HG03097 (cell line): Measurements from ENCODE around the gene PKNOX2.
"Not testable (repeated sequence)": the region's sequence is repeated elsewhere in the genome, so short reads cannot be mapped to it uniquely, and the experiment has no call there.

Experiments used
- ATAC-seq: cut with Tn5 transposase; IDR thresholded peaks from one replicate; pipeline ENCODE4 v1.9.1; 2021; ENCODE audit not compliant: unreplicated experiment, low FRiP score

PKNOX2 gene

GRCh38 chr11:125201525-125202141, 37.1 kb downstream of the PKNOX2 start:
- ATAC-seq = no peak

GRCh38 chr11:125202362-125202880, 37.9 kb downstream of the PKNOX2 start:
- ATAC-seq = no peak

- no peak for ATAC-seq
Measured at GRCh38 chr11:125202977-125203376, 38.4 kb downstream of the PKNOX2 start.

GRCh38 chr11:125207866-125208425, 43.4 kb downstream of the PKNOX2 start:
- no peak for ATAC-seq

GRCh38 chr11:125210066-125210465, 45.5 kb downstream of the PKNOX2 start:
- ATAC-seq = no peak

GRCh38 chr11:125211191-125211947, 46.8 kb downstream of the PKNOX2 start:
- ATAC-seq = no peak

GRCh38 chr11:125211948-125212340, 47.4 kb downstream of the PKNOX2 start:
- ATAC-seq = no peak

GRCh38 chr11:125214601-125215565, 50.3 kb downstream of the PKNOX2 start:
- no peak for ATAC-seq

GRCh38 chr11:125215976-125216375, 51.4 kb downstream of the PKNOX2 start:
- no peak for ATAC-seq

GRCh38 chr11:125218336-125218735, 53.8 kb downstream of the PKNOX2 start:
- no peak for ATAC-seq

GRCh38 chr11:125221461-125221860, 56.9 kb downstream of the PKNOX2 start:
- no peak for ATAC-seq

GRCh38 chr11:125222494-125222893, 57.9 kb downstream of the PKNOX2 start:
- ATAC-seq = no peak

- not testable (repeated sequence) for ATAC-seq
Measured at GRCh38 chr11:125223161-125223560, 58.6 kb downstream of the PKNOX2 start.

GRCh38 chr11:125223901-125224361, 59.4 kb downstream of the PKNOX2 start:
- ATAC-seq = no peak

- ATAC-seq = no peak
Measured at GRCh38 chr11:125224391-125225021, 60.0 kb downstream of the PKNOX2 start.

- ATAC-seq = no peak
Measured at GRCh38 chr11:125225401-125225800, 60.9 kb downstream of the PKNOX2 start.

GRCh38 chr11:125226031-125226430, 61.5 kb downstream of the PKNOX2 start:
- ATAC-seq = no peak

- ATAC-seq = no peak
Measured at GRCh38 chr11:125226706-125227105, 62.2 kb downstream of the PKNOX2 start.

GRCh38 chr11:125227151-125227550, 62.6 kb downstream of the PKNOX2 start:
- ATAC-seq = no peak

GRCh38 chr11:125228445-125228844, 63.9 kb downstream of the PKNOX2 start:
- ATAC-seq = no peak
